KBM-7 (cell line): ENCODE measurements around the gene CYB5R2.

Experiments
- DNase-seq: peaks from one replicate; pipeline ENCODE4 v3.0.0-alpha.2; 2015
- in situ Hi-C: fragments of 300-500 bp; cut with MboI; formaldehyde crosslinking; loops from 2 replicates; pipeline ENCODE4 v1.14.3; 2020; ENCODE audit warnings: low sequenced_read_pairs, low pct_unique_long_range_greater_than_20kb, mixed read lengths

Gene CYB5R2

GRCh38 chr11:7645206-7645605, 28.1 kb downstream of the CYB5R2 start:
- DNase-seq, result no peak
- in situ Hi-C loops, result no loop called here

DNA sequence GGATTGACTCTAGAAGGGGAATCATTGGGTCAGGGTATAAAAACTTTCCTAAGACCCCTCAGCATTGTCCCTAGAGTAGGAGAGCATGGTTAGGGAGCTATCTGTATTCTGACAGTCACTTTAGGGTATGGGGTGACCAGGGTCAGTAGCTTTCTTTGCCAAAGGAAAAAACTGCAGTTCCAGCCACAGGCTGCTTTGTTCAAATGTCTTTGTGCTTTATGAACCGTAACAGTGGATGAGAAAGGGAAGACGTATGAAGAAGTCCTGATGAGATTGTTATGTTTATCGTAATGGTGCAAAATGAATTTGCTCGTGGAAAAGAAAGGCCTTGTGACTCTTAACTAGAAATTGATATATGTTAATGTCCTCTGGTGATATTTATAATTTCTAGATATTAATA, 30.0 kb downstream of the CYB5R2 start:
- no peak for DNase-seq
- in situ Hi-C loops, result no loop called here

GRCh38 chr11:7642747-7643146, 30.6 kb downstream of the CYB5R2 start:
- in situ Hi-C loops, result no loop called here
- no peak for DNase-seq

GRCh38 chr11:7640816-7641215, 32.5 kb downstream of the CYB5R2 start:
- DNase-seq, result no peak
- in situ Hi-C loops, result no loop called here

DNA sequence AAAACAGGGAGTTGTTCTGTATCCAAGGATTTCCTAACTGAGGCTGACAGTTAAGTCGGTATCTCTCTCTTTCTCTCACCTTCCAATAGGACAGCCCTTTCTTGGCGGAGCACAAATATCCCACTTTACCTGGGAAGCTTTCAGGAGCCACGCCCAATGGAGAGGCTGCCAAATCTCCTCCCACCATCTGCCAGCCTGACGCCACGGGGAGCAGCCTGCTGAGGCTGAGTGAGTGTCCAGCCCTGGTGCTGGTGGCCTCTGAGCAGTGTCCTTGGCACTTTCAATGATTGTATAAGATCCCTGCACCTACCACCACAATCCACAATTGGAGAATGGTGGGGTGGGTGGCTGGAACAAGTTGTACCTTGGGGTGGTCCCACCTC, 33.7 kb downstream of the CYB5R2 start:
- in situ Hi-C loops, result no loop called here
- DNase-seq, result no peak

DNA sequence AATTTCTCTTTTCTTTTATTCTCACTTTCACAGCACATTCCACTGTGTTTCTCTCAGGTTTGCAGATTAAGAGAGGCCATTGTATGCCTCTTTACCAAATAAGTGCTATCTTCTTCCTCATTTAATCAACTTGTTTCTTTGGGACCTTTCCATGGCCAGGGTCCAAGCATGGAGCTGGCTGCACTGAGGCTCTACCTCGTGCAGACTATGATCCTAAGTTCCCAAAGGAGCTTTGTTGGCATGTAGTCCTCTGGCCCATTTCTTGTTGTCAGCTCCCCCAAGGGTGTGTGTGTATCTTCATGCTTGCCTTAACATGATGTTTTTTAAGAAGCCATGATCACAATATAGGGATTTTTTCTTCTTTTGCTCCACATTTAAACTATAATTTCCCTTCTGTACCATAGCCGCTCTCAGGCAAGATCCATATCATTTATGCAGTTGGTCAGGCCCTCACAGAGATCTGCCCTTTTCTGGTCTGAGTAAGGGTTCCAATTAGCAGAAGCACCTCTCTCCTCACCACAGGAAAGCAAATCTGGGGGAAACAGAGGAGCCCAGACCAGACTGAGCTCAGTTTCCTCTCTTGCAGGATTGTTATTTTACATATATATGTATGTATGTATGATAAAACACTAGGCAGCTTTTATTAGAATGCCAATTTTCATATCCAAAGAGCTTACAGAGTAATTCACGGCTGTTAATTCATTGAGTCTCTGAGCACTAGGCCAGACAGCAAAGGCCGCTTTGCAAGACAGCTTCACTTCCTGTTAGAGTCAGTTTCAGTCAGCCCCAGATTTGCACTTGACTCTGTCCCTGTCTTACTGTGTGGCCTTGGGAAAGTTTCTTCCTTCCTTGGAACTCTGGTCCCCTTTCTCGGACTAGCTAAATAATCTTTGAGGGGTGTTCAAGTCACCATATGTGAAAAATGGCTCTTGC, 34.3 kb downstream of the CYB5R2 start:
- DNase-seq, result no peak
- in situ Hi-C loops, result no loop called here

DNA sequence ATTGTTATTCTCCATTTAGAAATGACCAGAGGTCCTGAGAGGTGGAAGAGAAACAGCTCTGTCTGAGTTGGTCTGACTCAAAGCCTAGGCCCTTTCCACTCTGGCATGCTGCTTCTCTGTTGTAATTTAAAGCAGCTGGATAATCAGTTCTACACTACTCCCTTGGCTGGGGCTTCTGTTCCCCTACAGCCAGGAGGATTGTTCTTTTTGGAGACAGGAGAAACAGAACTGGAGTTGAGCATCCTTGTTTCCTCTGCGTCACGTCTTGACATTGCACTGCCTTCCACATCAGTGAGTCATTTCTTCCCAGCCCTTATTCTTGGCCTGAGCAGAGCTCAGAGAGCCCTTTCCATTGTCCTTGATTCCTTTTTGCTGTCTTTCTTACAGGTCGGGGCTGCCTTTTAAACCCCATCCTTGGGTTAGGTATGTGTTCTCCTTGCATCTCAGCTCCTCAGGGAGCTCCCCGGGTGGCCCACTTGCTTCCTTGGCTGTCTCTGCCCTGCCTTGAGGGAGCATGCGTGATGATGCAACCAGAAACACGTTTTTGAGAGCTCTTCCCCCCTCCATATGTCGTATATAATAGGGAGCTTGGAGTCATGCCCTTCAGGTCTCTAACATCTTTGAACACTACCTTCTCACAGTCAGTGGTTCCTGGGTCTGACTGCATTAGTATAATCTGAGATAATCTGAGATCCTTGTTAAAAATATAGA, 35.7 kb downstream of the CYB5R2 start:
- in situ Hi-C loops, result no loop called here
- no peak for DNase-seq

GRCh38 chr11:7636350-7636749, 37.0 kb downstream of the CYB5R2 start:
- in situ Hi-C loops, result no loop called here
- no peak for DNase-seq

DNA sequence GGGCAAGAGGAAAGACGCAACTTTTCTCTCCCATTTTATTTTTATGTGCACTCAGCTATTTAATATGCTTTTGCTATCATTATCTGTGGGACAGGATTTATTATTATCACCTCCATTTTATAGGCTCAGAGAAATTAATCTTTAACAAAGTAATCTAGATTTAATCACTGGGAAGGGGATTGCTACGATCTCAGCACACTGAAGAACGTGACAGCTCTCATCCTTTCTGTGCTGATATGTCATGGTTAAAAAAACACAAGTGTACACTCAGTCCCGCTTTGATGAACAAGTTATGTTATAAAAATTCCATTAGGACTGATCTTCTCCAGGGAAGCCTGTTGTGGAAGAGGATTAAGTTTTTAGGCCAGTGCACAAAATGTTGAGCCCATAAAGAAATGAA, 37.6 kb downstream of the CYB5R2 start:
- in situ Hi-C loops, result no loop called here
- no peak for DNase-seq

GRCh38 chr11:7635137-7635536, 38.2 kb downstream of the CYB5R2 start:
- no peak for DNase-seq
- in situ Hi-C loops, result no loop called here

- in situ Hi-C loops, result no loop called here
- DNase-seq, result no peak
These were observed 41.1 kb downstream of the CYB5R2 start for GRCh38 chr11:7632211-7632610.

DNA sequence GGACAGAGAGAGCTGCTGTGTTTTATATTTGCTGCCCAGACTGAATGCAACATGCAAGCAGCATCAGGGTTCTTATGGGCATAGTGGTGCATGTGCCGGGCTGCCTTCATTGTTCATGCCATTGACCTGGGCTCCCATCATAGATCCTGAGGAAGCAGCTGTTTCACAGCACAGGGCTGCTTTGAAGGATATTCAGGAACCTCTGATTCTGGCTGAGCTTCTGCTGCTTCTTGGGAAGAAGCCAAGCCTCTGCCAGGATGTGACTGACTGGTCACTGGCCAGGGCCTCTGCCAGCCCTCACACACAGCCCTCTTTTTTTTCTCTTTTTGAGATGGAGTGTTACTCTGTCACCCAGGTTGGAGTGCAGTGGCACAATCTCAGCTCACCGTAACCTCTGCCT, 43.3 kb downstream of the CYB5R2 start:
- no peak for DNase-seq
- in situ Hi-C loops, result no loop called here

DNA sequence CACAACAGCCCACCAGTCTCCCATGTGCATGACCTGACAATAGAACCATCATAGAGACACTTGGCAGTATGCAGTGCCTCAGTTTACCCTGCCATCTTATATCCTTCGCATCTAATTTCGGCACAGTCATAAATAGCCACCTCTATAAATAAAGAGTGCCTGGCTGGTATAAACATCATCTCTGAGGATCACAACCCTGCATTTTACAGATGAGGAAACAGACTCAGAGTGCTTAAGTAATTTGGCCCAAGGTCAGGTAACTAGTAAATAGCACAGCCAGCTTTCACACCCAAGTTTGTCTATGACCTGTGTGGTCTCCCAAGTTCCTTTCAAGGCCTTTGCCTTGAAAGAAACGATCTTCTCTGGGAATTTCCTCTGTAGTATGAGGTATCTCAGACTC, 44.6 kb downstream of the CYB5R2 start:
- in situ Hi-C loops, result no loop called here
- no peak for DNase-seq

DNA sequence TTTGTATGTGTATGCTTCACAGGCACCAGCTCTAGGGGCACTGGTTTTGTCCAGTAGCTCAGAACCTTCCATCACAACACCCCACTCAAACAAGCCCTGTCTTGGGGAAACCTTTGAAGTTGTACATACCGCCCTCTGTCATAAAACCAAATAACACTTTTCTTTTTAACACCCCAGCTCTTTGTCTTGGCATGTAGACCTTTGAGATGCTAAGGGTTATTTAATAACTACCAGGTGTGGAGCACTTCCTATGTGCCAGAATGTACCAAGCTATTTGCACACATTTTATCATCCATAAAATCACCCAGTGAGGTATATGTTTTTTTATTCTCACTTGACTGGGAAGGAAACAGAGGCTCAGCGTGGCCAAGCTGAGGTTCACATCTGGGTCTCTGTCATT, 50.6 kb downstream of the CYB5R2 start:
- no peak for DNase-seq
- in situ Hi-C loops, result no loop called here

DNA sequence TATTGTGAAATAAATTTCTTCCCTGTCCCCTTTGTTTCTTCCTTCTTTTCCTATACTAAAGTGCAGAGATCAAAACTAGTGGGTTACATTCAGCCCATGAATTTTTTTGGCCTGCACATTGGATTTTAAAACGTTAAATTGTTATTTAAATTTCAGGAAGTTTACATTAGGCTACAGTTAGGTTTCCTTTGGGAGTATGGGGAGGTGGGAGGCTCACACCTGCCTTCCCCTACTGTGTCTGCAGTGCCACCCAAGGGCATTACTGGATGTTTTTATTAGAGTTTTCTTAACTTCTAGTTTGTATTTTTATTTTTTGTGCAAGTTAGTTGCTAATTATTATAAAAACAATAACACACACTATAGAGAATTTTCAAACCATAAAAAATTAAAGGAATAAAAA, 51.7 kb downstream of the CYB5R2 start:
- no peak for DNase-seq
- in situ Hi-C loops, result no loop called here

- no peak for DNase-seq
- in situ Hi-C loops, result no loop called here
These were observed 52.2 kb downstream of the CYB5R2 start for GRCh38 chr11:7621090-7621489.

DNA sequence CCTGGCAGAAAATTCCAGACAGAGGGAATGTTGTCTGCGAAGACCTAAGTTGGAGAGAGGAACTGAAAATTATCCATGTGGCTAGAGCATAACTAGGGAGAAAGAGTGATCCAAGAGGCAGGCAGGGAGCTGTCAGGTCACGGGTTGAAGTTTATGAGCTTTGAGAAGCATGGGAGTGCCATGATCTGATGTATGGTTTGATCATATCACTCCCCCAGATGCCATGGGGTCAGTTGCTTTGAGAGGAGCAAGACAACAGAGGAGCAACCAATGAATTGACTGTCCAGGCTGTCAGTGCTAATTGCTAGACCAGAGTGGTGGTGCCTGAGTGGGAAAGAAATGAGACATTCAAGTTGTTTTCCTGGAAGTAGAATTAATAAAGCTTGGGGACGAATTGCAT, 54.0 kb downstream of the CYB5R2 start:
- in situ Hi-C loops, result no loop called here
- no peak for DNase-seq

- DNase-seq, result no peak
- in situ Hi-C loops, result no loop called here
These were observed 56.3 kb downstream of the CYB5R2 start for GRCh38 chr11:7617032-7617431.
